Inflammatory macrophage treated with lipopolysaccharide for 1 hour (primary cell): Measurements from ENCODE around the gene YARS1.

Experiments used
- DNase-seq, 2 donors: peaks; one replicate each; pipeline ENCODE4 v3.0.0-alpha.2; 2020 to 2022

YARS1 gene

GRCh38 chr1:32817159-32817814 lies at the start of gene YARS1, which contains the start of gene S100PBP:
Gene YARS1 (minus strand): TSS chr1:32817358. CDS start chr1:32817244, 114 bp downstream.
Gene S100PBP (plus strand): TSS chr1:32817653. CDS start chr1:32826100, 8,447 bp downstream.
- peak; percentile 96 to 99 for DNase-seq

DNA sequence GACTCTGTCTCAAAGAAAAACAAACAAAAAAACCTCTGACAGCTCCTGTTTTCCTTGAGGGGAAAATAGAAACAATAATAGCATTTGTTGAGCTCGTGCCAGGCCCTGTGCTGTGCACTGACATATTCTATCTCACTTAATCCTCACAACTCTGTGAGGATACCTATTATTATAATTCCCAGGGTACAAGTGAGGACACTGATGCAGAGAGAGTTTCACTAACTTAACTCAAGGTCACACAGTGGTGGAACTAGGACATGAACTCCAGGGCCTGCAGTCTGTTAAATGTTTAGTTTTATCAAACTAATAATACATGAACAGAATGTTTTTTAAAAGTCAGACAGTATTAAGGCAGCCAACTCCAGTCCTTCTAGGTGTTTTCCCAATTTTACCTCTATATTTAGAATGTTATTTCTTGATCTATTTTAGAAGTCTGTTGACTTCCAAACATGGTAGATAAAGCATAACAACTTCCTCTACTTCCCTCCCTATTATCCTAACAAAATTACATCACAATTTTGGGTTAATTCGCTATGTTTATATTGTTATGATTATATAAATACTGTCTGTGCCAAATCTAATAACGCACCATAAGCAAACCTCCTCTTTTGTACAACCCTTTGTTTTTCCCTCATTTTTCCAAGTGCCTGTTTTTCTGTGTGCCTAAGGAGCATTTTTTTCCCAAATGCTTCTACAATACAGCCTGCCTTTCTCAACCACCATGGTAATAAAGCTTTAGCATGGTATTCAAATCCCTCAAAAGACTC lies 48.7 kb upstream of the YARS1 start:
- no peak for DNase-seq

DNA sequence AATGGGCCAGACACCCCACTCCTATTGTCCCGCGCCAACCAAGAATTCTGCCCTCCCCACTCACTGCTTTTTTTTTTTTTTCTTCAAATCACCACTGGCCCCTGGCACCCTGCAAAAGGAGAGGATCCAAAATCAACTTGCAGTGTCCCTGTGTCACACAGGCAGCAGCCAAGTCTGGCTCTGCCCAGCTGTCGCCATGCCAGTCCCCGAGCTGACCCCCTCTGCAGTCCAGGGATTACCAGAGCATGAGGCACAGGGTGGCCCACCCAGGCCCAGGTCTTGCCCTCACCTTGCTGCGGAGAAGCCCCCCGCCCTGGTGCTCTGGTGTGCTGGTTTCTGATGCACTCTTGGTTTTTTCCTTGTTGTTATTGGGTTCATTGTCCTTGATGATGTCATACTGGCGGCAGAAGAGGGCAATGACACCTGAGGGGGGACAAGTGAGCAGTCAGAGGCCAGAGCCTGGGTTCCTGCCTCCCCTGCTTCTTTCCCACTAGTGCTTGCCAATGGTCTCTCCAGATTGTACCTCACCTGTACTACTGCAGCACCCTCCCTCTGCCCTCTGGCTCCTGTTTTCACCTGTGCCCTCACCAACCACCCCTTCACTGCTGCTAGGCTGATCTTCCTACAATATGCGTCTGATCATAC lies 47.3 kb upstream of the YARS1 start:
- no peak for DNase-seq

DNA sequence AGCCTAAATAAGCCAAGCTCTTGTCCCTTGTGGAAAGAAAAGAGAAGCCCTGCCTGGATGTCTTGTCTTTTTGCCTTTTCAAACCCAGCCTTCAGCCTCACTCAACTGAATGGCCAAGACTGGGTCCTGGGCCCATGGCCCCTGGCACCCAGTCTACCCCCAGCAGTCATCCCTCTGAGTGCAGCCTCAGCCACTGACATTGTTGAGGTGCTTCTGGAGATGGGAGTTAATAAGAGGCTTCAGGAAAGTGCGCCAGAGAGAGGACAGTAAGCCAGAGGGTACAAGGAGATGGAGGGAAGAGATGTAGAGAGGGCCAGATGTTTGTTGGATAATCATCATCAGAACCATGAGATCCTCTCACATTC lies 46.7 kb upstream of the YARS1 start:
- no peak for DNase-seq

DNA sequence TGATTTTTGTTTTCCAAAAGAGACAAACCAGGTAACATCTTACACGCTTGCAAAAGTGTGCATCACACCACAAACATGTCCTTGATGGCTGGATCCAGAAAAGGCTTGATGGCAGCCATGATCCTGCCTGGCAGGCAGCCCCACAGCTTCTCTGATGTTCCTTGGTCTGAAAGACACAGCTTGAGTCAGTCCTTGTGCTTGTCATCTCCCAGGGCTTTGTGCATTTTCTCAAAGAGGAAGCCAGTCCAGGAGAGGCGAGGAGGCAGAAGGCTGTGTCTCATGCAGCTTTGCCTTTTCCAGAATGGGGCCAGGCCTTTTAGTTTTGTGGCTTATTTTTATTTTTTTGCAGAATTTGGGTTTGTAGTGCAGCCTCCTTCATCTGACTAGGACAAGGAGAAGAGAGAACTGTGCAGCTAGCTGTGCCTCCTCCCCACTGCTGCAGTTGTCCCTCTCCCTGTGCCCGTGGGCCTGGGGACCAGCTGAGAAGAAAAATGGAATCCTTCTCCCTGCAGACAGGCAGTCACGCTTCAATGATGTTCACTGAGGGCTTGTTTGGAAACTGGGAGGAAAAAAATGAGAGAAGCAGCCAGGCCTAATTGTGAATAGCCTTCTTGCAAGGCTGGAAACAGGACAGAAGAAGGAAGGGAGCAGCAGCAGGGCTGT lies 46.2 kb upstream of the YARS1 start:
- peak in 1 of 2 donors; percentile 12 for DNase-seq

- DNase-seq: peak in 1 of 2 donors; percentile 26
Observed at GRCh38 chr1:32861904-32862695, 44.9 kb upstream of the YARS1 start.

DNA sequence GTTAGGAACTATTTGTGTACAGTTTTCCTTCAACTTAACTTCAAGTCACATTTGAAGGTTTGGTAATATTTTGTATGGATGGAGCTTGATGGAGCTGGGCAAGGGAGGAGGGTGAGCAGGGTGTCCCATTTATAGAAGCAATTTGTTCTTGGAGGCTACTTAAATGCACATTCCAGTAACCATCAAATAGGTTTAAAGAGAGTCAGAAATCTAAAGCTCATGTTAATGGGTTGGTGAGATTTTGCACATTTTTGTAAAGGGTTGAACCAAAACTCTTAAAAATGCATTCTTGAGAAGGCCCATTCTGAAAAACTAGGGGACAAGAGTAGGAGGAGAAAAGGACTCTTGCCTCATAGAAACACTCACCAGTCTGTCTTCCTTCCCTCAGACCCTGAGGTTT lies 43.4 kb upstream of the YARS1 start:
- no peak for DNase-seq

GRCh38 chr1:32859915-32860314 lies 42.8 kb upstream of the YARS1 start:
- DNase-seq: no peak

- DNase-seq: no peak
Observed at GRCh38 chr1:32858791-32859190, 41.6 kb upstream of the YARS1 start.

DNA sequence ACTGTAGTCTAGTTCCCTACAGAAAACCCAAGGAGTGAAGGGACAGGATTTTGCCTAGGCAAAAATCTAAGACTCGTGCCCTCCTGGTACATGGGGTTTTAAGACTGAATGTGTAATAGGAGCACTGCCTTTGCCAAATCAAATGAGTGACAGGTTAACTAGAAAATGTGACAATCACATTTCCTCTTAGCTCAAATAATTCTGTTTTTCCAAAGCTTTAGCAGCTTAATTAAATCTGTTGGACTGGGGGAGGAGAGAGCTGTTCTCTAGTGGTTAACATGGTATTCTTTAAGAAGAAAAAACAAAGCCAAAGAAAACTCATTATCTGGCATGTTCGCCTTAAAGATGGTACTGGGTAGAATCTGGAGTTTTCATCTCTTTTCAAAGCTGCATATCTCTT lies 41.0 kb upstream of the YARS1 start:
- no peak for DNase-seq

GRCh38 chr1:32855861-32856617 lies 38.9 kb upstream of the YARS1 start:
- DNase-seq: no peak

DNA sequence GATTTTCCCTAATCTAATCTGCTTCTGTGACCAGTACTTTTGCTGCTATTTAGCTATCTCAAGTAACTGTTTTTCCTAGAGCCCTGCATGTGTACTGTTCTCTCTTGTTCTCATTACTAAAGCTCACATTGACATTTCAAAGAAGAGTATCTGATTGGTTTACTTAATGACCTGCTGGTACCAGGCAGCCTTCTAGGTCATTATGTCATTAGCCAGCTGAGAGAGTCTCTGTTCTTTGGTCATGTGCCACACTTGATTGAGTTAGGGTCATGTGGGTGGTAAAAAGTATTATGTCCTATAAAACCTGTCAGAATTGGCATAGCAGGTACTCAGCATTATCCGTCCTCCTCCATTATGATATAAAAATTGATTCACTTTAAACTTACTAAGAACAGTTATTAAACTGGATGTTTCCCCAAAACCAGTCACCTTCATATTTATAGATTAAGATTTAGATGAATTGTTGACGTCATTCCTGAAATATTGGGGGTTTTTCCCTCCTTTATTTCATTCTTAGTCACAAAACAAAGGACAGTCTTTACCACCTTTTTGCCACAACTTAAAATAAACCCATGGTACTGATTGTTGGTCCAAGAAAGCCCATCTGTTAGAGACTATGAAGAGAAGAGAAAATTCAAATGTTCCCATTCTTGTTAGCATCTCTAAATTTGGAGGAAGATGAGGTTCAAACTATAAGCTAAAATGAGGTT lies 31.4 kb upstream of the YARS1 start:
- no peak for DNase-seq

- no peak for DNase-seq
Observed at GRCh38 chr1:32831878-32832277, 14.7 kb upstream of the YARS1 start.

- DNase-seq: no peak
Observed at GRCh38 chr1:32830092-32830852, 13.1 kb upstream of the YARS1 start.

- no peak for DNase-seq
Observed at GRCh38 chr1:32828341-32828740, 11.2 kb upstream of the YARS1 start.

DNA sequence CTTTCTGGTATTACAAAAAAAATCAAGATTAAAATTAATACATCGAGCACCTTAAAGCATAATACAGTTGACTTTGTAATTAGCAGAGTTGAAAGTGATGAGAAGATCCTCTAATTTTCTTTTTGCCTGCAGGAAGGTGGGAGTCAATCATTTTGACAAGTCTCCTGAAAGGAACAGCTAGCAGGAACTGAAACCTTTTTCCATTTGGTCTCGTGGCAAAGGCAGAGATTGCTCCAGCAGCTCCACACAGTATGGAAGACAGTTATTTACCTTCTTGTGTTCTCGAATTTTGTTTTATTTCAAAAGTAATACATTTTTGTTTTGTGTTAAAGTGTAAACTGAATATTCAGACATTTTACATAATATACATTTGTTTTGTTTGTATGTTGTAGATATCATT lies 8.0 kb upstream of the YARS1 start:
- DNase-seq: peak; percentile 25 to 35

DNA sequence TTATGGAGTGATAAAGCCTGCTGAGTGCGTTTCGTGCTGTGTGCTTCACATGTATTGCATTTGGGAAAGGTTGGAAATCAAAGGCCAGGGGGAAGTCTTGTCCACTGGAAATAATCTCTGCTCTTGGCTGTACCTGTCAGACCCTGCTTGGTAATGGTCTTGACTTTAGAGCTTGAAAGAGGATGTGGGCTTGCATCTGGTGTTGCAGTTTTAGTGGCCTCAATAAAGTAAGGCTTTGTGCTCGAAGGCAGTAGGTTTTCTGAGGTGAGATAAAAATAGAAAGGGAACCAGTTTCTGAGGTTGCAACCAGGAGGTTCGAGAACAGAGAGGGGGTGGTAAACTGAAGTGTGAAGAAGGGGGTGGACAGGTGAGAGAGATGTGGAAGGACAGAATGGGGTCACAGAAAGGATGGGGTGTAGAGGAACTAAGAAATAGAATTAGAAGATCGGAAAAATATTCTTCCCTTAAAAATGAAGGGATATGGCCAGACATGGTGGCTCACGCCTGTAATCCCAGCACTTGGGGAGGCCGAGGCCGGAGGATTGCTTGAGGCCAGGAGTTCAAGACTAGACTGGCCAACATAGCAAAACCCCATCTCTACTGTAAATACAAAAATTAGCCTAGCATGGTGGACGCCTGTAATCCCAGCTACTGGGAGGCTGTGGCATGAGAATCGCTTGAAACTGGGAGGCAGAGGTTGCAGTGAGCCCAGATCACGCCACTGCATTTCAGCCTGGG lies 1.8 kb upstream of the YARS1 start:
- DNase-seq: no peak

GRCh38 chr1:32817815-32818786 lies 943 bp upstream of the YARS1 start:
- DNase-seq: peak; percentile 18 to 32
